ENCODE results near the gene OTUD7B. TPM values are rescaled to one million over a fixed set of nuclear protein-coding genes. Genes with fewer than 3 reads are reported as not detected.

Gene OTUD7B
- 3.3 and 4.1 TPM in 2 replicates for total RNA-seq
- 1.3 TPM for total RNA-seq (2013)
- 0.25 and 0.40 TPM in 2 replicates for polyA plus RNA-seq
- polyA minus RNA-seq = 0.57 and 1.5 TPM in 2 replicates

DNA sequence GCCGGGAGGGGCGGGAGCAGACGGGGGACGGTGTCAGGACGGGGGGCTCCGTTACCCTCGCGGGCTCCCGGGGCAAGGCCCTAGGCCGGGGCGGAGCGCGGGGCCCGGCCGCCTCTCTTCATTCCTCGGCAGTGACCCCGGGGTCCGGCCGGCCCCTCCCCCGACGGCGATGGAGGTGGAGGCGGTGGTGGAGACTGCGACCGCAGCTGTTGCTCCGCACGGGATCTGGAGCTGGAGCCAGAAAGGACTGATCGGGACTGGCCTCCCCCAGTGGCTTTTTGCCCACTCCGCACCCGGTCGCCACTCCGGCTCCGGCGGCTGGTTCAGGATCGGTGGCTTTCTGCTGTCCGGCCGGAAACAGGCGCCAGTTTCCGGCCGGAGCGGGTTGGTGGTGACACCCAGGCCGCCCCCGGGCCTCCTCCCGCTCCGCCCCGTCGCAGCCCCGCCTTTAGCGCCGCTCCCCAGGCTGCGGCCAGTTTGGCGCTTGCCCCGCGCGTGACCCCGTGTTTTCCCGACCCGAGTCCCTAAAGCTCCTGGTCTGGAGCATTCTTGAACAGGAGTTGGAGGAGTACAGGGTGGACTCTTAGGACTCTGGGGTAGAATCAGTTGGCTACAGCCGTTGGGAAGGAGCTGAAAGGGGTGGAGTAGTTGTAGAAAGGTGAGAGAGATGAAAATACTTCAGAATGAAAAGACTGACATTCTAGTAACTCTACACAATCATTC lies at the start of gene OTUD7B:
Gene OTUD7B, minus strand, starts transcription at position 334 of the 723 bp plus-strand sequence. CDS start 33,216 bp downstream, outside the sequence.
- Mint-ChIP-seq H3K9me3 (ENCODE audit: insufficient read depth) (no peaks in the 10 kb centered on the region), H3K27ac (peak within 1 kb of the TSS; percentile 56), H3K27me3 (peaks cover 50% of the 10 kb centered on the region), H3K4me3 (peak within 1 kb of the TSS; percentile 92), H3K4me1 (peaks cover 12% of the 10 kb centered on the region)
- Histone ChIP-seq H3K36me3 (replicated peaks in 1 of 2; ENCODE audit: control extremely low read depth in 1 of 2, control insufficient read depth in 1 of 2, extremely low read depth in 1 of 2, insufficient read depth in 2 of 2, low read length in 1 of 2) (no peaks in the 10 kb centered on the region), H3K27ac (ENCODE audit: low read length in 2 of 2) (no peak within 1 kb of the TSS), H3K9ac (ENCODE audit: low read length) (peak within 1 kb of the TSS; percentile 73), H3K4me2 (replicated peaks; ENCODE audit: low read depth, low read length, poor library complexity, severe bottlenecking) (peak within 1 kb of the TSS; percentile 94), H3K27me3 (replicated peaks in 1 of 4; ENCODE audit: control extremely low read depth in 1 of 4, control insufficient read depth in 3 of 4, insufficient read depth in 4 of 4, low read length in 3 of 4) (peaks cover 3 to 69% (median 49%) of the 10 kb centered on the region in 4 experiments), H3K79me2 (ENCODE audit: control insufficient read depth, insufficient read depth, low read length) (no peaks in the 10 kb centered on the region), H3K9me3 (ENCODE audit: control extremely low read depth in 1 of 3, control insufficient read depth in 2 of 3, insufficient read depth in 1 of 3, low read length in 2 of 3) (peaks cover 0 to 3% (median 0%) of the 10 kb centered on the region in 3 donors), H2AFZ (ENCODE audit: insufficient read depth, low read depth, low read length, poor library complexity, severe bottlenecking) (peak within 1 kb of the TSS; percentile 83), H3K4me3 (ENCODE audit: control extremely low read depth in 1 of 5, extremely low read depth in 1 of 5, insufficient read depth in 1 of 5, low read depth in 2 of 5, low read length in 4 of 5) (peak within 1 kb of the TSS; percentile 0 to 87 (median 82)), H4K20me1 (ENCODE audit: control insufficient read depth, insufficient read depth, low read length, poor library complexity, severe bottlenecking) (no peaks in the 10 kb centered on the region), H3K4me1 (ENCODE audit: control insufficient read depth in 2 of 2, insufficient read depth in 2 of 2, low read length in 2 of 2) (peaks cover 15 to 16% of the 10 kb centered on the region in 2 donors)
- TF ChIP-seq EZH2 (IDR thresholded peaks at IDR 0.05; ENCODE audit: borderline replicate concordance, insufficient read depth, low read depth, low read length, poor library complexity, severe bottlenecking) (peak; percentile 79), CTCF (IDR thresholded peaks at IDR 0.05) (no peak)
- ChIA-PET CTCF (interaction anchor here (1.0 to 2.4 kb wide), 4 partner anchors 13 to 177 kb away, joined by 4 to 10 read pairs (median 6); no protein-coding TSS in a partner anchor), POLR2A (interaction anchor here (1.0 kb wide), 1 partner anchor 11 kb away, joined by 4 read pairs; no protein-coding TSS in a partner anchor)
- DNase-seq = peak; percentile 75
- intact Hi-C loops (cut with micrococcal nuclease) = loop anchor here (1.0 to 5.0 kb wide), 3 partner anchors 13 to 56 kb away; partner anchors contain the start of gene VPS45
- ATAC-seq (ENCODE audit: low read depth) = peak; percentile 87
- 2% methylated on average over 58 of the region's 59 CpGs for WGBS (ENCODE audit: insufficient coverage)

GRCh38 chr1:150060260-150060659 lies 49.7 kb upstream of the OTUD7B start:
- Histone ChIP-seq H3K4me1 (ENCODE audit: control insufficient read depth in 2 of 2, insufficient read depth in 2 of 2, low read length in 2 of 2) (no peaks in the 10 kb centered on the region), H3K4me2 (replicated peaks; ENCODE audit: low read depth, low read length, poor library complexity, severe bottlenecking) (no peak overlapping the region), H3K9me3 (ENCODE audit: control extremely low read depth in 1 of 3, control insufficient read depth in 2 of 3, insufficient read depth in 1 of 3, low read length in 2 of 3) (no peaks in the 10 kb centered on the region), H2AFZ (ENCODE audit: insufficient read depth, low read depth, low read length, poor library complexity, severe bottlenecking) (no peak overlapping the region), H3K79me2 (ENCODE audit: control insufficient read depth, insufficient read depth, low read length) (no peaks in the 10 kb centered on the region), H3K4me3 (ENCODE audit: control extremely low read depth in 1 of 5, extremely low read depth in 1 of 5, insufficient read depth in 1 of 5, low read depth in 2 of 5, low read length in 4 of 5) (no peak overlapping the region), H4K20me1 (ENCODE audit: control insufficient read depth, insufficient read depth, low read length, poor library complexity, severe bottlenecking) (no peaks in the 10 kb centered on the region), H3K27me3 (replicated peaks in 1 of 4; ENCODE audit: control extremely low read depth in 1 of 4, control insufficient read depth in 3 of 4, insufficient read depth in 4 of 4, low read length in 3 of 4) (no peaks in the 10 kb centered on the region), H3K27ac (ENCODE audit: low read length in 2 of 2) (no peak overlapping the region), H3K9ac (ENCODE audit: low read length) (no peak overlapping the region), H3K36me3 (replicated peaks in 1 of 2; ENCODE audit: control extremely low read depth in 1 of 2, control insufficient read depth in 1 of 2, extremely low read depth in 1 of 2, insufficient read depth in 2 of 2, low read length in 1 of 2) (no peaks in the 10 kb centered on the region)
- H3K9me3 Mint-ChIP-seq (ENCODE audit: insufficient read depth) = no peaks in the 10 kb centered on the region
- TF ChIP-seq CTCF (IDR thresholded peaks at IDR 0.05) (no peak), EZH2 (IDR thresholded peaks at IDR 0.05; ENCODE audit: borderline replicate concordance, insufficient read depth, low read depth, low read length, poor library complexity, severe bottlenecking) (no peak)
- H3K4me1 Mint-ChIP-seq = no peaks in the 10 kb centered on the region
- intact Hi-C loops (cut with micrococcal nuclease) = no loop called here
- ATAC-seq (ENCODE audit: low read depth) (no peak), DNase-seq (no peak)
- ChIA-PET CTCF (no interaction called here), POLR2A (no interaction called here)
- H3K4me3 Mint-ChIP-seq = no peak overlapping the region
- no CpG with 5 or more reads among the region's 4 CpGs for WGBS (ENCODE audit: insufficient coverage)
- no peaks in the 10 kb centered on the region for H3K27me3 Mint-ChIP-seq
- H3K27ac Mint-ChIP-seq = no peak overlapping the region

Measured in B cell (primary cell).